AG04450 (cell line): ENCODE measurements around the gene SSBP4. TPM values are rescaled to one million over a fixed set of nuclear protein-coding genes. Genes with fewer than 3 reads are reported as not detected.

Experiments used
- CTCF ChIA-PET: fragments of 300-600, 350-600 bp; formaldehyde crosslinking; extraction: SDS; loops from one replicate; lab custom pipeline; 2022; ENCODE audit warnings: antibody characterized with exemption, inconsistent platforms; lab: Charles Lee
- POLR2A ChIA-PET: fragments of 350-600 bp; formaldehyde crosslinking; extraction: SDS; loops from one replicate; lab custom pipeline; 2021; ENCODE audit warnings: antibody characterized with exemption, inconsistent platforms; lab: Yijun Ruan, JAX
- DNase-seq: peaks from one replicate; pipeline ENCODE4 v3.0.0-alpha.2; 2011; ENCODE audit warnings: low read depth, low spot score
- H3K27ac ChIP-seq: one replicate; pipeline ENCODE4 v1.5.1; 2012; ENCODE audit warnings: low read depth, low read length, control low read depth
- H3K27me3 ChIP-seq: one replicate; pipeline ENCODE4 v1.6.0; 2012; ENCODE audit warnings: low read length; ENCODE audit not compliant: control insufficient read depth, insufficient read depth
- H3K4me3 ChIP-seq: 2 replicates; pipeline ENCODE4 v1.5.1; 2011; ENCODE audit warnings: mild to moderate bottlenecking, low read depth, low read length, control low read depth
- H3K9me3 ChIP-seq: 2 replicates; pipeline ENCODE4 v1.5.1; 2012; ENCODE audit warnings: low read length; ENCODE audit not compliant: control insufficient read depth, insufficient read depth
- polyA plus RNA-seq: library from polyadenylated mRNA; depleted of rRNA; stranded (reverse); fragments of >200 nt; gene quantifications from 2 replicates; pipeline ENCODE4 v1.2.3, GENCODE V29; 2011
- TF ChIP-seq, protein P1 (sequence below): IDR thresholded peaks from 2 replicates; pipeline ENCODE4 v1.5.1; 2011; ENCODE audit warnings: low read depth, low read length, control low read depth, inconsistent platforms

Gene SSBP4
- polyA plus RNA-seq, 1 experiment: 9.4 TPM

DNA sequence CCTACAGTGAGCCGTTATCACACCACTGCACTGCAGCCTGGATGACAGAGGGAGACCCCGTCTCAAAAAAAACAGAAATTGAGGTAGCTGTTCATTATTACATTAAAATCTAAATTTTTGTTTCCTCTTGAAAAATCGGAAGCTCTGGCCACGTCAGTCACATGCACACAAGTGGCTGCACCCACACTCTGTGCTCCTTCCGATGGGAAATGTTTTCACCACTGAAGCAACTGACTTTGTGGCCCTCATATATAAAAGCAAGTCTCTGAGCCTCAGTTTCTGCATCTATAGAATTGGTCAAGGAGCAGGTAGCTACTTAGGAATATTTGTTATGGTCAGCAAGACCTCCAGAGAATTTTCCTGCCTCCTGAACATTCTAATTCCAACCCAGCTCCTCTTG lies 26.3 kb upstream of the SSBP4 start:
- H3K4me3 ChIP-seq: no peak overlapping the region
- H3K9me3 ChIP-seq: peaks cover 6% of the 10 kb centered on the region; the same call in 1 of the 2 replicates
- H3K27ac ChIP-seq: no peak overlapping the region
- POLR2A ChIA-PET: interaction anchor here (0.6 kb wide), 2 partner anchors 66 to 238 kb away, joined by 4 to 8 read pairs; no protein-coding TSS in a partner anchor
- DNase-seq: no peak
- no peaks in the 10 kb centered on the region for H3K27me3 ChIP-seq
- CTCF ChIA-PET: interaction anchor here (1.1 to 2.1 kb wide), 2 partner anchors 19 to 64 kb away, joined by 3 to 9 read pairs; no protein-coding TSS in a partner anchor
- TF ChIP-seq, protein P1, sequence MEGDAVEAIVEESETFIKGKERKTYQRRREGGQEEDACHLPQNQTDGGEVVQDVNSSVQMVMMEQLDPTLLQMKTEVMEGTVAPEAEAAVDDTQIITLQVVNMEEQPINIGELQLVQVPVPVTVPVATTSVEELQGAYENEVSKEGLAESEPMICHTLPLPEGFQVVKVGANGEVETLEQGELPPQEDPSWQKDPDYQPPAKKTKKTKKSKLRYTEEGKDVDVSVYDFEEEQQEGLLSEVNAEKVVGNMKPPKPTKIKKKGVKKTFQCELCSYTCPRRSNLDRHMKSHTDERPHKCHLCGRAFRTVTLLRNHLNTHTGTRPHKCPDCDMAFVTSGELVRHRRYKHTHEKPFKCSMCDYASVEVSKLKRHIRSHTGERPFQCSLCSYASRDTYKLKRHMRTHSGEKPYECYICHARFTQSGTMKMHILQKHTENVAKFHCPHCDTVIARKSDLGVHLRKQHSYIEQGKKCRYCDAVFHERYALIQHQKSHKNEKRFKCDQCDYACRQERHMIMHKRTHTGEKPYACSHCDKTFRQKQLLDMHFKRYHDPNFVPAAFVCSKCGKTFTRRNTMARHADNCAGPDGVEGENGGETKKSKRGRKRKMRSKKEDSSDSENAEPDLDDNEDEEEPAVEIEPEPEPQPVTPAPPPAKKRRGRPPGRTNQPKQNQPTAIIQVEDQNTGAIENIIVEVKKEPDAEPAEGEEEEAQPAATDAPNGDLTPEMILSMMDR: no peak

DNA sequence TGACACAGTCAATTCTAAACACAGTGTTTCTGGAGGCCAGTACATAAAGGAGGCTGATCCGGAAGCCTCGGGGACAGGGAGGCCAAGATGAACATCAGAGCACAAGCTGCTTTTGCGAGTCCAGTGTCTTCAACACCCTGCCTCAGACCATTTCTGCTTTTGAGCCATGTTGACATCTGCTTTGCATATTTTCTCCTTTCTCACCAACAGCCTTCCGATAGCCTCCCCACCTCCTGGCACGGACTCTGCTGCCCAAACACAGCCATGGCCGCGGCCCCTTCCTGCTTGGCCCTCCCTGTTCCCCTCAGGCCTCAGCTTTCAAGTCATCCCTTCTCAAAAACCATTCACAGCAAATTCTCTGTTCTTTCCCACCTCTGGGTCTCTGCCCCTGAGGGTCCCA lies 25.4 kb upstream of the SSBP4 start:
- H3K27ac ChIP-seq: no peak overlapping the region
- H3K27me3 ChIP-seq: no peaks in the 10 kb centered on the region
- no peaks in the 10 kb centered on the region; the same call in 1 of the 2 replicates for H3K9me3 ChIP-seq
- no peak for DNase-seq
- TF ChIP-seq, protein P1: no peak
- no peak overlapping the region for H3K4me3 ChIP-seq
- CTCF ChIA-PET: interaction anchor here (0.7 to 1.5 kb wide), 2 partner anchors 8 to 17 kb away, joined by 3 to 5 read pairs; partner anchors contain the start of gene GDF15
- POLR2A ChIA-PET: no interaction called here

DNA sequence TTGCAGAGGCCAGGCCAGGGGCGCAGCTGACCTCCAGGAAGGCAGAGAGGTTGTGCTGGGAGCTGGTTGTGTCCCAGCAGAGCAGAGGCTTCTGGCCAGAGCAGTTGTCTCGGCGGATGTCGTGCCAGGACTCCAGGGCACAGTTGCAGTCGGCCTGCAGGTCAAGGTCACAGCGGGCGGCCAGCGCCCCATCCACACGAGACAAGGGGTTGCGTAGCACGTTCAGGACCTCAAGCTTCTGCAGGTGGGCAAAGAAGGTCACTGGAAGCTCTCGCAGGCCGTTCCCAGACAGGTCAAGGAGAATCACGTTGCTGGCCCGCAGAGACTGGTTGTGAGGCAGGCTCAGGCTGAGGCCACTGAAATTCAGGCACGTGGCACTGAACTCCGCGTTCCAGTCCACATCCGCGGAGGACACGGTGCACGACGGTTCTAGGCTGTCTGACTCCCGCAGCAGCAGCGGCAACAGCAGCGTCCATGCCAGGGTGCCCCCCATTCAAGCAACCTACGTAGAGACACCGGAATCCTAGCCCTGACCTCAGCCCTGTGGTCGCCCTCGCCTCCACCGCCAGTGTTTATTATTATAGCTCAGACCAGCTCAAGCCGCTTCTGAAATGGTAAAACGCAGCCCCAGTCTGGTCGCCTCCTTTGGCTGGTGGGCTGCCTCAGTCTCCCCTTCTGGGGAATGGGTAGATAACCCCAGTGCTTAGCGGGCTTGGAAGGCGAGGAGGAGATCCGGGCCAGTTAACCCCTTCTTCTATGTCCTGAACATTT lies 22.5 kb upstream of the SSBP4 start:
- Histone ChIP-seq H3K27ac (no peak overlapping the region), H3K9me3 (no peaks in the 10 kb centered on the region), H3K27me3 (no peaks in the 10 kb centered on the region), H3K4me3 (no peak overlapping the region)
- CTCF ChIA-PET: interaction anchor here (2.1 to 2.4 kb wide), 2 partner anchors 8 to 14 kb away, joined by 9 to 18 read pairs; no protein-coding TSS in a partner anchor
- no peak for DNase-seq
- TF ChIP-seq, protein P1: no peak
- POLR2A ChIA-PET: no interaction called here

DNA sequence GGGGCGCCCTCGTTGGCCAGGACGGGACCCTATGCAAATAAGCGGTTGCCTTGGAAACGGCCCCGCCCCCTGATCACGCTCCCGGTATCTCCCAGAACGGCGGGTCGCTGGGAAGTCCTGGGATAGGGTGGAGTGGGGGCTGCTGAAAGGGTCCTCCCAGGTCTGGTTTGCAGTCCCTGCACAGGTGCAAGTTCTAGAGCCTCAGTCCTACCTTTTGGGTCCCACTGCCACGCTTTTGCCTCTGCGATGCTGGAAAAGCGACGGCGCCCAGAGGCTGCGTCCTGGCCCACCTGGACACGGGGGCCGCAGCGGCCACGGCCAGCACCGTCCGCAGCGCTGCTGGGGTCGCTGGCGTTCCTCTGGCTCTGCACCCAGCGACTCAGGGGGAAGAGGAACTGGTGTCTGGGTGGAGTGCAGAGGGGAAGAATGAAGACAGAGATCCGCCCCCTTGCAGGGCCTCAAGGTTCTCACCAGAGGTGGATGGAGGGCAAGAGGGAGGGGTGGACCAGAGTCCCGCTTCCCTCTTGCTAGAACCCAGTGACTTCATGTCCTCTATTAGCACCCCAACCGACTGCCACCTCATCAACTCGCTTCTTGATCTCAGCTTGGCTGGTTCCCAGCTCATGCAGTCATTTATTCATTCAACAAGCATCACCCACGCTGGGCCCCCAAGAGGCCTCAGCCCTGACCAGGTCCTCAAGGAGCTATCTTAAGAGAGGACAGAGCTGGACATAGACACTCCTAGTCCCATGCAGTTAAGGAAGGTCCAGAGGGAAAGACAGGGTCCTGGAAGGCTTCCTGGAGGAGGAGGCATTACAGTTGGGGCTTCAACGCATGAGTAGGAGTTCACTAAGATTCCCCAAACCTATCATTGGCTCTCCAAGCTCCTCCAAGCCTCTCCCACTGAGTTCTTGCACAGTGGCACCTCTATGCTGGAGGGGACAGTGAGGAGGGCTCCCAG lies 21.7 kb upstream of the SSBP4 start, which contains the start of gene LRRC25:
TSS of gene LRRC25 (minus strand) at position 381 of the 961 bp plus-strand sequence. CDS start 659 bp downstream, outside the sequence.
- Histone ChIP-seq H3K27ac (no peak within 1 kb of the TSS), H3K4me3 (no peak within 1 kb of the TSS), H3K27me3 (no peaks in the 10 kb centered on the region), H3K9me3 (no peaks in the 10 kb centered on the region)
- TF ChIP-seq, protein P1: no peak
- CTCF ChIA-PET: interaction anchor here (1.1 to 2.4 kb wide), 3 partner anchors 9 to 13 kb away, joined by 3 to 18 read pairs (median 9); no protein-coding TSS in a partner anchor
- no peak for DNase-seq
- POLR2A ChIA-PET: no interaction called here
